Central memory CD4-positive, alpha-beta T cell (primary cell): ENCODE results near the gene TBC1D22A.
A peak's percentile ranks its signal among the peaks of the same experiment; 100 is the strongest.

ENCODE experiments used
- DNase-seq: peaks from one replicate; pipeline ENCODE4 v3.0.0; 2022

TBC1D22A gene

DNA sequence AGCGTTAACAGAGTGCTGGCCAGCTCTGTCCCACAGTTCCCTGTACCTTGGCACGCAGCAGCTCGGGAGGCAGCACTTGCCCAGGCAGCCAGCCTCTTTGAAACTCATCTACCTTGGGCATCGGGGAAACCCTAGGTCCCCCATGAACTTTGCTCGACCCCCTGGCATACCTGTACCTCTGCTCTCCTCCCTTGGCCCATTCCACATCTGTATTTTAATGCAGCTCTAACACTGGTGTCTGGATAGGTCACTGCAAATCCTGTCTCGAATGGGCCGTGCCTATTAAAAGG lies 304.1 kb downstream of the TBC1D22A start:
- DNase-seq = no peak

DNA sequence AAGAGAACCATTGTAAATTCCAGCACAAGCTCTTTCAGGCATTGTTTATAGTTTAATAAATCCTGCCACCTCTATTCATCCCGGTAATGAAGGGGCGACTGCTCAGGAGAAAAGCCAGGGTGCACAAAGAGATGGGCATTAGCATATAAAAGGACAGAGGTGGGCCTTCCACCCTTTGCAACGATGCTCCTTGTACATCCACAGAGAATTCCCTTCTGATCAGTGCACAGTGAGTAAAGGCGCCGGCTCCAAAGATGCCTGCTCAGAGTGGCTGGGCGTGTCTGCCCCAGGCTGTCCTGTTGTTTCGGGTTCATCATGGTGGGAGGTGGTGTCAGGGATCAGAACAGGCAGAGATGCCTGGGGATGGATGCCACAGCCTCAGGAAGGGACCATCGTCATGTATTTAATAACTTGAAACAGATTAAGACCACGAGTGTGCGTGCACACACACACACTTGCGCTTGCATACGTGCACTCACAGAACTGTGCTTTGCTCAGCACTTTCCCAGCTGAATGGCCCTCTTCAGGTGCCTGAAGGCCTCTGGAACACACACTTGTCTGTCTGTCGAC lies 305.0 kb downstream of the TBC1D22A start:
- no peak for DNase-seq

GRCh38 chr22:47067911-47068625 lies 305.6 kb downstream of the TBC1D22A start:
- no peak for DNase-seq

GRCh38 chr22:47068626-47068996 lies 306.2 kb downstream of the TBC1D22A start:
- DNase-seq = no peak

DNA sequence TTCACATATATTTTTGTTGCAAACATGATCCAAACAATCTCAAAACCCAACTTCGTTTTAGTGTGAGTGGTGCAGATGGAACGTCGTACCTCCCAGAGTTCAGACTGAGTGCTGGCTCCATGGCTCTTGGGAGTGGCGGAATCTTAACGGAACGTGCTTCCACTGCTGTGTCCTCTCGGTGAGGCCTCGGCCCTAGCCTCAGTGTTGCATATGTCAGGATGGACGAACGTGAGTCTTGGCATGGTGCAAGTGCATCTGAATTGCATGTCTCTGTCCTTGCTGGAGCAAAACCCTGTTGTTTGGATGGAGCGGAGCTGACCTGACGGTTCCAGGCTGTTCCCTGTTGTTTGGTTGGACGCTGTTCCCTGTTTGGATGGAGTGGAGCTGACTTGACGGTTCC lies 306.8 kb downstream of the TBC1D22A start:
- DNase-seq = no peak

DNA sequence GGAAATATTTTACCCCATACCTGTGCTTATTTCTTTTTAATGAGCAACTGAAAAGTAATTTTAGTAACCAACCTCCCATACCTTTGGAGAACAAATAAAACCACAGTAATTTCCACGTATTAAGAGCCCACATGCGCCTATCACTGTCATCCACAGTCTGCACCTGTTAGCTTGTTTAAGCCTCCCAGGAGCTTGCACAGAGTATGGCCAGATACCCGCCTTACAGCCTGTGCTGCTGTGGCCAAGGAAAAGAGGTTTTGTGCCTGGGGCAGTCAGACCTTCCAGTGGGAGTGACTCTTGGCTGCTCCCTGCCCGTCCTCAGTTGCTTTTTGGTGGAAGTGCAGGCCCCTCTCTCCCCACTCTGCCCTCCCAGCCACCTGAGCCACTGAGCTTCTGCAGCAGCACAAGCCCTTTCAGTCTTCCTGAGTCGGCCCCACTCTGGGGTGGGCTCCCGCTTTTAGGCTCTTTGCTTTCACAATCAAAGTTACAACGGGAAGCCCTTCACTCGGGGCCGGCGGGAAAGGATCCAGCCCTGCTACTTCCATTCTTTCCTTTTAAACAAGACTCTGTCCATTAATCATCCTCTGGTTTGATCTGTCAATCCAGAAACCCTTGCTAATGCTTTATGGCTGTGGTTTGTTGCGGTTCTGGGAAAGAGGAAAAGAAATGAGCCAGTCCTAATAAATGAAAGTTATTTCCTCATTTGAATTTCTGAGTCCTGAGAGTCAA lies 308.8 kb downstream of the TBC1D22A start:
- no peak for DNase-seq

DNA sequence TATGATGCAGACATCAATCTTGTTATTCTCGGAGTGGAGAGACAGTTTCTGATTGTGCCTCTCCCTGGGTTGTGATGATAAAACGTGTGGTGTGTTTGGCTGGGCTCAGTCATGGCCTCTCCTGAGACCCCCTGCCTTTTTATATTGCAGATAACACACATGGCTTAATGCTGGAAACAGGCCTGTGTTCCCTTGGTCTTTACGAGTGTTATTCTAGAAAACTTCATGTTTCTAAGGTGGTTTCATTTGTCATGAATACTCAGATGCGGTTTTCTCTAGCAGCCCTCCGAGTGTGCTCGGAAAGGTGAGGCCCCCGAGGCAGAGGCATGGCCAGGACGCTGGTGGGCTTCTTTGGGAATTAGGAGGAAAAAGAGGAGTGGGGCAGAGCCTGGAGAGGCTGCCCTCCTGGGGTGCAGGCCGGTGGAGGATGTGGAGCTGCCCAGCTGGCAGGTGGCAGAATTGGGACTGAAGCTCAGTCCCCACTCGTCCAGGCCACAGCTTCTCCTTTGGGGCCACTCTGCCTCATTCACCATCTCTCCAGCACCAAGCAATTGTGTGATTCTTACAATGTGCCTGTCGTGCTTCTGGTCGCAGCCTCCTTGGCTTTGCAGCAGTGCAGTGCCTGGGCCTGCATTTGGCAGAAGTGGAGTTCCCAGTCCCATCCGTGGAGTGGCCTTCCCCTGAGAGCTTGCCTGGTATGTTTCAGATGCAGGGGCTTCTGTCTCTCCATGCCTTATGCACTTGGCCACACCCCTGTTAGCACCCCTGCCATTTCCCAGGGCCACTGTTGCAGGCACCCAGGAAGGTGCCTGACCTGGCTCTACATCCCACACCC lies 309.6 kb downstream of the TBC1D22A start:
- DNase-seq = no peak

GRCh38 chr22:47072642-47072967 lies 310.2 kb downstream of the TBC1D22A start:
- no peak for DNase-seq

DNA sequence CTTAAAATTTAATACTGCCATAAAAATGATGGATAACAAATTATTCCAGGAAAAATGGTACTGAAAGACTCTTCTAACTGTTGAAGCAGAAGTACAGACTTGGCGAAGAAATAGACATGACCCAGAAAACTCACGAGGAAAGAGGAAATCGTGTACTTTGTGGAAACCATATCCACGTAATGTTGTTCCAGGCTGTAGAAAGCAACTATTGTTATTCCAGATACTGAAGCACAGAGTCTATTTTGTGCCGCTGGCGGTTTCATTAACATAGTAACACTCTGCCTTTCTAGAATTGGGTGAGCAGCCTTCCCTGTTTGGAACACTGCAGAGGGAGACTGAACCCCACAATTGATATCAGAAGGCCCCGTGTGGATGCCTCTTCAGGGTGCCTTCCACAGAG lies 310.6 kb downstream of the TBC1D22A start:
- no peak for DNase-seq

- no peak for DNase-seq
These were observed 311.7 kb downstream of the TBC1D22A start for GRCh38 chr22:47074105-47074504.

GRCh38 chr22:47075568-47075967 lies 313.1 kb downstream of the TBC1D22A start:
- DNase-seq = no peak

DNA sequence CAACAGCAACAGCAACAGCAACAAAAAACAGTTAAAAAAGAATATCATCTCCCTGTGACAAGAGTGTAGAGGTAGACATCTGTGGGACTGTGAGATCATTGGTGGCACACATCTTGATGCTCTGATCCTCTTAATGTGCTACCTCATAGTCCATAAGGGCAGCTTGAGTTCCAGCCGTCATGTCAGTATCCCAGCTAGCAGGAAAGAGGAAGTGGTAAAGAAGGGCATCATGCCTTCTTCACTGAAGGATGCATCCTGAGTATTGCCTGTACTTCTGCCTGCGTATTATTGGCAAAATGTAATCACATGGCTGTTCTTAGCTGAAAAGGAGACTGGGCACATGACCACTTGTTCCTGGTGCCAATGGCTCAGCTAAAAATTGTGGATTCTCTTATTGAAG lies 314.3 kb downstream of the TBC1D22A start:
- no peak for DNase-seq

- DNase-seq = no peak
These were observed 317.6 kb downstream of the TBC1D22A start for GRCh38 chr22:47080100-47080499.

DNA sequence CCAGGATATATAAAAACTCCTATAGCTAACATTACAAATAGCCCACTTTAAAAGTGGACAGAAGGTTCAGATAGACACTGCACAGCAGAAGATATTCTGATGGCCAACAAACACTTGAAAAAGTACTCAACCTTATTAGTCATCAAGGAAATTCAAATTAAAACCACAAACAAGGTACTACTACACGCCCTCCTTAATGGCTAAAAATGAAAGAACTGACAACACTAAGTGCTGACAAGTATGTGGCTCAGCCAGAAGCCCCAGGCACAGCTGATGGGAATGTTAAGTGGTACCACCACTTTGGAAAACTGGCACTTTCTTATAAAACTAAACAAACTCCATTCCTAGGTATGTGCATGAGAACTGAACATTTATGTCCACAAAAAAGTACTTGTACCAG lies 320.1 kb downstream of the TBC1D22A start:
- DNase-seq = no peak

DNA sequence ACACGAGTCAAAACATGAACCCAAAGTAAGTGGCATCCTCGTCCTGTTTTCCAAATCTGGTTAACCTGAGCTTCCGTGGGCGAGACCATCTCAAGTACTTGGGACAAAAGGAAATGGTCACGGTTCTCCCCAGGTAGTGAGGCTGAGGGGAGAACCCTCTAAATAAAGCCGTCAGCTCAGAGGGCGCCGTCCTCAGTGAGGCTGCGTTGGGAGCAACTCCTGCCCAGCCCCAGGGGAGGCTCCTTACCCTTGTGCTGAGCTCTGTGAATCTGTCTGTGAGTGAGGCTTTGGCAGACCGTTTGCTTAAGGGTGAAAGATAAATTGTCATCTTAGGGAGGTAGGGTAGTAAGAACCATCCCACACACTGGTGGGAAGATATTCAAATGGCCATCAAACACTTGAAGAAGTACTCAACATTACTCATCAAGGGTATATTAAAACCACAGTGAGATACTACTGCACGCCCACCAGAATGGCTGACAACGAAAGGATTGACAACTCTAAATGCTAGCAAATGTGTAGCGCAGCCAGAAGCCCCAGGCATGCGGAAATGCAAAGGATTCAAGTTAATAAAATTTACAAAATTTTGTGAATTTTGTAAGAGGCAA lies 321.0 kb downstream of the TBC1D22A start:
- no peak for DNase-seq

DNA sequence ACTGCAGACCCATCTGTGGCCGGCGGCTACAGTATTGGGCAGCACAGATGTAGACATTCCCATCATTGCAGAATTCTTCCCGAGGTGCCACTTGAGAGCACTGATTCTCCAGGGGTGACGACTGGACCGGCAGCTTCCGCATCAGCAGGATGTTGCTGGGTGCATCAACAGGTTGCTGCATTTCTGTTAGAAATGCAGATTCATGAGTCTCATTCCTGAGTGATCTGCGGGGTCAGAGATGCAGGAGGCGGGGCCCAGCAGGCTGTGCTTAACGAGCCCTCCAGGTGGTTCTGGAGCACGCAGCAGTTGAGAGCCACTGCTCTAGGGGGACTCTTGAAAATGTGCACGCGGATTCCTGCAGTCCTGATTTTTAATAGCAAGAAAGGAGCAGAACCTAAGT lies 321.8 kb downstream of the TBC1D22A start:
- DNase-seq = no peak

GRCh38 chr22:47086596-47087248 lies 324.3 kb downstream of the TBC1D22A start:
- no peak for DNase-seq

DNA sequence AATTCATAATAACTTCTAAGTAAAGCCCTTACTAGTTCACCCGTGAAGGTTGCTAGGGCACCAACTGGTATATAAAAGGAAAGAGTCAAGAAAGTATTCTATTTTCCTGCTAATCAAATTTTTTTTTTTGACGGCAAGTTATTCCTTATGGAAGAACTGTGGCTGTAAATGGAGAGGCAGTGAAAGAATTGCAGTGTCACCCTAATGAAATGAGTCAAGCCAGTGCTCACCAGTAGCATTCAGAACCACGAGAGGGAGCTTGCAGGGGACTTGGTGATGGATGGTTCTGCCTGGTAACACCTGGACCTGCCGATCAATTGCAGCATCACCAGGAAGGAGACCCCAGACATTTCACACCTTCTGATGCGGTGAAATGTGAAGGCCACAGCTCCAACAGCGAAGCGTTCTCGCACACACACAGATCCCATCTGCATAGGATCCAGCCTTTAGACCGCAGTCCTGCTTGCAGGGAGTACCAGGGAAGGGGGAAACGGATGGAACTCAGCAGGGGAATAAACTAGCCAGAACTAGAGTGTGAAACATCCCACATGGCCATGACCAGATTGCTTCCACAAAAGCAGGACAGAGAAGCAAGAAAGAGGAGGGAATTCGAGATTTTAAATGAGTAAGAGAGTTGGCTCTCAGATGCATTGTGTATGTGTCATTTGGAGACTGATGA lies 326.2 kb downstream of the TBC1D22A start:
- DNase-seq = no peak

GRCh38 chr22:47089374-47089773 lies 326.9 kb downstream of the TBC1D22A start:
- no peak for DNase-seq

- no peak for DNase-seq
These were observed 327.5 kb downstream of the TBC1D22A start for GRCh38 chr22:47089796-47090460.

DNA sequence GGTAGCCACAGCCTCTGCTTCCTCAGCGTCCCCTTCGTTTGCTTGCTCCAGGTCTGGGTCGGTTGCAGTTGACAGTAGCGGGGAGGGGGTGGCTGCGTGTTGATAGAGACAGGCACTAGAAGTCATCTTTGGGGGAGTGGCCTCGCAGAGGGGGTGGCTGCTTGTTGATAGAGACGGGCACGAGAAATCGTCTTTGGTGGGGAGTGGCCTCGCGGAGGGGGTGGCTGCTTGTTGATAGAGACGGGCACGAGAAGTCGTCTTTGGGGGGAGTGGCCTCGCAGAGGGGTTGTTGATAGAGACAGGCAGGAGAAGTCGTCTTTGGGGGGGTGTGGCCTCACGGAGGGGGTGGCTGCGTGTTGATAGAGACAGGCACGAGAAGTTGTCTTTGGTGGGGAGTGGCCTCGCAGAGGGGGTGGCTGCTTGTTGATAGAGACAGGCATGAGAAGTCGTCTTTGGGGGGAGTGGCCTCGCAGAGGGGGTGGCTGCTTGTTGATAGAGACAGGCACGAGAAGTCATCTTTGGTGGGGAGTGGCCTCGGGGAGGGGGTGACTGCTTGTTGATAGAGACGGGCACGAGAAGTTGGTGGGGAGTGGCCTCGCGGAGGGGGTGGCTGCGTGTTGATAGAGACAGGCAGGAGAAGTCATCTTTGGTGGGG lies 328.3 kb downstream of the TBC1D22A start:
- DNase-seq = peak; percentile 12
